H54 (cell line): Measurements from ENCODE around the gene CYP2R1.

Source experiments
- DNase-seq: peaks from one replicate; pipeline ENCODE4 v3.0.0; 2011; ENCODE audit warnings: low spot score, mixed read lengths; ENCODE audit not compliant: insufficient read length
- FAIRE-seq: peaks from 3 replicates; lab custom pipeline; 2011; peaks lifted over from hg19 to GRCh38; lab: Jason Lieb, UNC
- POLR2A ChIP-seq: IDR thresholded peaks from 2 replicates; pipeline ENCODE4 v1.6.1; 2011; ENCODE audit warnings: low read depth, mild to moderate bottlenecking, low read length

Gene CYP2R1

GRCh38 chr11:14892036-14892556 lies at the start of gene CYP2R1:
TSS of gene CYP2R1 (minus strand) at chr11:14892231. CDS start at chr11:14892205, 26 bp downstream.
- peak; percentile 31; the same call in 1 of the 2 replicates for TF ChIP-seq POLR2A
- FAIRE-seq: peak; percentile 11
- peak; percentile 48 for DNase-seq

GRCh38 chr11:14938936-14939335 lies 46.9 kb upstream of the CYP2R1 start:
- DNase-seq (no peak), FAIRE-seq (no peak)
- TF ChIP-seq POLR2A: no peak

- FAIRE-seq (no peak), DNase-seq (no peak)
- no peak for TF ChIP-seq POLR2A
Observed at GRCh38 chr11:14934641-14935351, 42.8 kb upstream of the CYP2R1 start.

GRCh38 chr11:14932447-14932846 lies 40.4 kb upstream of the CYP2R1 start:
- no peak for TF ChIP-seq POLR2A
- DNase-seq (no peak), FAIRE-seq (no peak)

GRCh38 chr11:14930369-14930768 lies 38.3 kb upstream of the CYP2R1 start:
- no peak for DNase-seq
- no peak for FAIRE-seq
- TF ChIP-seq POLR2A: no peak

GRCh38 chr11:14927146-14927545 lies 35.1 kb upstream of the CYP2R1 start:
- no peak for FAIRE-seq
- no peak for DNase-seq
- no peak for TF ChIP-seq POLR2A

GRCh38 chr11:14924318-14924717 lies 32.3 kb upstream of the CYP2R1 start:
- TF ChIP-seq POLR2A: no peak
- DNase-seq: no peak
- no peak for FAIRE-seq

- FAIRE-seq: no peak
- no peak for DNase-seq
- TF ChIP-seq POLR2A: no peak
Observed at GRCh38 chr11:14916403-14916802, 24.4 kb upstream of the CYP2R1 start.

- DNase-seq: no peak
- no peak for FAIRE-seq
- no peak for TF ChIP-seq POLR2A
Observed at GRCh38 chr11:14914536-14914935, 22.5 kb upstream of the CYP2R1 start.

- TF ChIP-seq POLR2A: no peak
- DNase-seq (no peak), FAIRE-seq (peak; percentile 64)
Observed at GRCh38 chr11:14908214-14908880, 16.3 kb upstream of the CYP2R1 start.

GRCh38 chr11:14907411-14908213 lies 15.6 kb upstream of the CYP2R1 start:
- DNase-seq (no peak), FAIRE-seq (peak; percentile 60)
- TF ChIP-seq POLR2A: no peak

GRCh38 chr11:14906993-14907392 lies 15.0 kb upstream of the CYP2R1 start:
- FAIRE-seq: no peak
- no peak for TF ChIP-seq POLR2A
- no peak for DNase-seq

- DNase-seq: no peak
- TF ChIP-seq POLR2A: no peak
- FAIRE-seq: no peak
Observed at GRCh38 chr11:14906578-14906977, 14.5 kb upstream of the CYP2R1 start.
